Measurements from ENCODE around the gene TBL1XR1.

Gene TBL1XR1

GRCh38 chr3:177035676-177036075 is 161.6 kb downstream of the TBL1XR1 start:
- peaks cover 44% of the 10 kb centered on the region for H3K36me3 ChIP-seq (replicated peaks)
- DNase-seq, result no peak
- TF ChIP-seq CTCF (IDR thresholded peaks at IDR 0.05; ENCODE audit: low read depth, low read length, missing control alignments), result no peak
- H3K27ac ChIP-seq, result no peak overlapping the region
- in situ Hi-C loops (cut with HindIII; ENCODE audit: low pct_ligation_motif_present, low sequenced_read_pairs), result no loop called here
- no peak overlapping the region for H3K4me3 ChIP-seq (ENCODE audit: low read depth, low read length)
- no peaks in the 10 kb centered on the region for H3K27me3 ChIP-seq (replicated peaks)

- Histone ChIP-seq H3K4me3 (ENCODE audit: low read depth, low read length) (no peak overlapping the region), H3K27me3 (replicated peaks) (no peaks in the 10 kb centered on the region), H3K36me3 (replicated peaks) (peaks cover 45% of the 10 kb centered on the region), H3K27ac (no peak overlapping the region)
- no peak for DNase-seq
- TF ChIP-seq CTCF (IDR thresholded peaks at IDR 0.05; ENCODE audit: low read depth, low read length, missing control alignments), result no peak
- in situ Hi-C loops (cut with HindIII; ENCODE audit: low pct_ligation_motif_present, low sequenced_read_pairs), result no loop called here
Measured at GRCh38 chr3:177034832-177035475, 162.3 kb downstream of the TBL1XR1 start.

- H3K27me3 ChIP-seq (replicated peaks), result no peaks in the 10 kb centered on the region
- no peak for DNase-seq
- no peak overlapping the region for H3K4me3 ChIP-seq (ENCODE audit: low read depth, low read length)
- H3K36me3 ChIP-seq (replicated peaks), result peaks cover 22% of the 10 kb centered on the region
- in situ Hi-C loops (cut with HindIII; ENCODE audit: low pct_ligation_motif_present, low sequenced_read_pairs), result no loop called here
- peak overlapping the region; percentile 24 for H3K27ac ChIP-seq
- TF ChIP-seq CTCF (IDR thresholded peaks at IDR 0.05; ENCODE audit: low read depth, low read length, missing control alignments), result no peak
Measured at GRCh38 chr3:177026505-177027277, 170.6 kb downstream of the TBL1XR1 start.

- in situ Hi-C loops (cut with HindIII; ENCODE audit: low pct_ligation_motif_present, low sequenced_read_pairs), result no loop called here
- TF ChIP-seq CTCF (IDR thresholded peaks at IDR 0.05; ENCODE audit: low read depth, low read length, missing control alignments), result no peak
- H3K4me3 ChIP-seq (ENCODE audit: low read depth, low read length), result no peak overlapping the region
- no peak overlapping the region for H3K27ac ChIP-seq
- no peak for DNase-seq
- peaks cover 7% of the 10 kb centered on the region for H3K36me3 ChIP-seq (replicated peaks)
- no peaks in the 10 kb centered on the region for H3K27me3 ChIP-seq (replicated peaks)
Measured at GRCh38 chr3:177015881-177016280, 181.4 kb downstream of the TBL1XR1 start.

GRCh38 chr3:177013681-177014280 is 183.5 kb downstream of the TBL1XR1 start:
- DNase-seq, result no peak
- no peak overlapping the region for H3K4me3 ChIP-seq (ENCODE audit: low read depth, low read length)
- TF ChIP-seq CTCF (IDR thresholded peaks at IDR 0.05; ENCODE audit: low read depth, low read length, missing control alignments), result no peak
- H3K36me3 ChIP-seq (replicated peaks), result peaks cover 6% of the 10 kb centered on the region
- no peaks in the 10 kb centered on the region for H3K27me3 ChIP-seq (replicated peaks)
- no peak overlapping the region for H3K27ac ChIP-seq
- in situ Hi-C loops (cut with HindIII; ENCODE audit: low pct_ligation_motif_present, low sequenced_read_pairs), result no loop called here

Data from brain microvascular endothelial cell (primary cell).